IPS-18c (cell line): Measurements from ENCODE around the gene TMEM266.

Source experiments
- H3K4me3 ChIP-seq: 2 replicates; pipeline ENCODE4 v1.7.0; 2013; ENCODE audit warnings: low read depth, mild to moderate bottlenecking, low read length, moderate library complexity; ENCODE audit not compliant: insufficient read depth
- H3K9me3 ChIP-seq: one replicate; pipeline ENCODE4 v1.6.1; 2013; ENCODE audit warnings: mild to moderate bottlenecking, low read length, moderate library complexity; ENCODE audit not compliant: control insufficient read depth, insufficient read depth

The TMEM266 gene

GRCh38 chr15:76108021-76108723 lies 48.4 kb downstream of the TMEM266 start:
- Histone ChIP-seq H3K9me3 (no peaks in the 10 kb centered on the region), H3K4me3 (no peak overlapping the region)

GRCh38 chr15:76109046-76109445 lies 49.3 kb downstream of the TMEM266 start:
- H3K9me3 ChIP-seq = no peaks in the 10 kb centered on the region
- H3K4me3 ChIP-seq = no peak overlapping the region

GRCh38 chr15:76114561-76114960 lies 54.8 kb downstream of the TMEM266 start:
- Histone ChIP-seq H3K4me3 (no peak overlapping the region), H3K9me3 (no peaks in the 10 kb centered on the region)

- no peak overlapping the region for H3K4me3 ChIP-seq
- H3K9me3 ChIP-seq = no peaks in the 10 kb centered on the region
These were observed 56.5 kb downstream of the TMEM266 start for GRCh38 chr15:76116138-76116885.

- Histone ChIP-seq H3K9me3 (no peaks in the 10 kb centered on the region), H3K4me3 (no peak overlapping the region)
These were observed 57.4 kb downstream of the TMEM266 start for GRCh38 chr15:76117181-76117580.

- no peaks in the 10 kb centered on the region for H3K9me3 ChIP-seq
These were observed 59.0 kb downstream of the TMEM266 start for GRCh38 chr15:76118767-76119166.

GRCh38 chr15:76123031-76123430 lies 63.2 kb downstream of the TMEM266 start:
- Histone ChIP-seq H3K4me3 (no peak overlapping the region), H3K9me3 (no peaks in the 10 kb centered on the region)

More at GRCh38 chr15:76118767-76119166, 59.0 kb downstream of the TMEM266 start:
- H3K4me3 ChIP-seq = no peak overlapping the region

- H3K9me3 ChIP-seq = no peaks in the 10 kb centered on the region
- no peak overlapping the region for H3K4me3 ChIP-seq
These were observed 67.4 kb downstream of the TMEM266 start for GRCh38 chr15:76127169-76127568.

- Histone ChIP-seq H3K4me3 (no peak overlapping the region), H3K9me3 (no peaks in the 10 kb centered on the region)
These were observed 68.1 kb downstream of the TMEM266 start for GRCh38 chr15:76127880-76128279.

- H3K4me3 ChIP-seq = no peak overlapping the region
- H3K9me3 ChIP-seq = no peaks in the 10 kb centered on the region
These were observed 74.8 kb downstream of the TMEM266 start for GRCh38 chr15:76134537-76134936.

- Histone ChIP-seq H3K4me3 (no peak overlapping the region), H3K9me3 (no peaks in the 10 kb centered on the region)
These were observed 75.7 kb downstream of the TMEM266 start for GRCh38 chr15:76135516-76135915.

- Histone ChIP-seq H3K4me3 (no peak overlapping the region), H3K9me3 (no peaks in the 10 kb centered on the region)
These were observed 78.7 kb downstream of the TMEM266 start for GRCh38 chr15:76138436-76138835.

- H3K4me3 ChIP-seq = peak overlapping the region; percentile 16; the same call in 1 of the 2 replicates
These were observed 79.7 kb downstream of the TMEM266 start for GRCh38 chr15:76139368-76140073.

GRCh38 chr15:76140074-76140464 lies 80.3 kb downstream of the TMEM266 start:
- Histone ChIP-seq H3K9me3 (no peaks in the 10 kb centered on the region), H3K4me3 (peak overlapping the region; percentile 9; the same call in 1 of the 2 replicates)

More at GRCh38 chr15:76139368-76140073, 79.7 kb downstream of the TMEM266 start:
- H3K9me3 ChIP-seq = no peaks in the 10 kb centered on the region

GRCh38 chr15:76146812-76147211 lies 87.0 kb downstream of the TMEM266 start:
- H3K9me3 ChIP-seq = no peaks in the 10 kb centered on the region

GRCh38 chr15:76147906-76148570 lies 88.3 kb downstream of the TMEM266 start:
- Histone ChIP-seq H3K9me3 (no peaks in the 10 kb centered on the region), H3K4me3 (no peak overlapping the region)

More at GRCh38 chr15:76146812-76147211, 87.0 kb downstream of the TMEM266 start:
- no peak overlapping the region for H3K4me3 ChIP-seq

GRCh38 chr15:76149291-76149915 lies 89.6 kb downstream of the TMEM266 start:
- Histone ChIP-seq H3K4me3 (no peak overlapping the region), H3K9me3 (no peaks in the 10 kb centered on the region)
